Measurements from ENCODE around the gene SPEM3. TPM values are rescaled to one million over a fixed set of nuclear protein-coding genes. Genes with fewer than 3 reads are reported as not detected.

Gene SPEM3
- total and polyA plus RNA-seq, 2 of the 4 experiments (the other 2 are of a cell fraction) = not detected

DNA sequence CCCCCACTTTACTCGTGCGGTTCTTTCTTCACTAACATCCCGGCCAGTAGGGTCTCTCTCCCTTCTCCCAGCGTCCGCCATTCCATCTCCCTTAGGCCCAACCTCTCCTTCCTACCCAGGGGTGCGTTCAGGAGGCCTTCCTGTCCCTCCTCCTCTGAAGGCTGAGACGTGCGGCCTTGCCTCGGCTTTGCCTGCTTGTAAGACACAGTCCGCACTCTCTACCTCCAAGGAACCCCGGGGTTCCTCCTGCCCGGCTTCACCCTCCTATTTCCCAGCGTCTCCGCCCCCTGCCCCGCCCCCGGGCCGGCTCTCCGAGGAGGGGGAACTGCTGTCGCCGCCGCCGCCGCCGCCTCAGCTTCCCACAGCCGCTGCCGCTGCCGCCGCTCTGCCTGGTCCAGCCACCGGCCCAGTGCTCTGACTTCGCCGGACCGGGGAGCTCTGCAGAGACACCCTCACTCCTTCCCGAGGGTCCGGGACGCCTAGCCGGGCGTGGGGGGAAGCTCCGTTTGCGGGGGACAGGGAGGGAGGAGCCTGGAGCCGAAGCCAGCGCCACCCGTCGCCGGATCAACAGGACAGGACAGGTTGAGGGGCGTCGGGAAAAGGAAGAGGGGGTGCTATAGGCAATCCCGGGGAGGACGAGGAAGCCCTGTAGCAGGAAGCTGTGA is 9.4 kb downstream of the SPEM3 start (continued):
- TF ChIP-seq POLR2A (IDR thresholded peaks at IDR 0.05; ENCODE audit: low read depth, low read length) = no peak

DNA sequence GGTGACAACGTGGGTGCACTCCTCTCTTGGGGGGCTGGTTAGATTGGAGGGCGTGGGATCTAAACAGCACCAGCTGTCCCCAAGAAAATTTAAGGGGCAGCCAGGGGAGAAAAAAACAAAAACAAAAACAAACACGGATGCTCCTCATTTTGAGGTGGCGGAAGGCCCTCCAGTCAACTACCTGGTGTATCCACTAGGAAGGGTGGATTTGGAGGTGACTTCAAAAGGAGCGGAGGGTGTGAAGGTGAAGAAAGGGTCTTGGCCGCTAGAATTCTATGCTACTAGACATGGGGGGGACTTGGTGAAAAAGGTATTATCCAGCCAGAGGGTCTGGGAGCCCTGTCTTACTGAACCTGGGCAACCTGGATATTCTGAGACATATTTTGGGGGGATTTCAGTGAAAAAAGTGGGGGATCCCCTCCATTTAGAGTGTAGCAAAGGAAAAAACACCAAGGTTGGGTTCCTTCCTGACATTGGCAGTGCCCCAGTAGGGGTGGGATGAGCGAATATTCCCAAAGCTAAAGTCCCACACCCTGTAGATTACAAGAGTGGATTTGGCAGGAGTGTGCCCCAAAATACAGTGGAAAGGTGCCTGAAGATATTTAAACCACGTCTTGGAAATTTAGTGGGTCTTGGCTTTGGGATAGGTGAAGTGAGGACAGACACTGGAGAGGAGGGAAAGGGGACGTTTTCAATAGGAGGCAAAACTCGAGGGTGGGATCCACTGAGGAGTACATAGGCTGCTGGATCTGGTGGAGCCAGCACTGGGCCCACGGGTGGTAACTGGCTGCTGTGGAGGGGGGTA is 10.2 kb downstream of the SPEM3 start:
- no peak overlapping the region for H3K56ac ChIP-seq (ENCODE audit: extremely low read depth, insufficient read depth, low read length)
- no TSS peak for BruUV-seq (replicated peaks)
- H3K4ac ChIP-seq (ENCODE audit: low read depth, low read length) = no peak overlapping the region
- CTCF ChIA-PET = no interaction called here
- no peak overlapping the region for H3K27ac ChIP-seq (ENCODE audit: insufficient read depth, low read length)
- no peak overlapping the region for H3K18ac ChIP-seq (ENCODE audit: low read depth, low read length)
- peaks cover 0 to 2% of the 10 kb centered on the region in 2 experiments; a peak in 1 of 4 replicates for H3K79me1 ChIP-seq (ENCODE audit: low read depth in 1 of 2, low read length in 2 of 2)
- DNase-seq = no peak
- no peak overlapping the region for H4K5ac ChIP-seq (ENCODE audit: low read depth, low read length)
- WGBS, 2 experiments (ENCODE audit: extremely low coverage in 2 of 2, insufficient read length in 1 of 2) = 44% methylated on average over 3 of the region's 11 CpGs; no CpG with 5 or more reads in 1 of the 2 experiments
- H2AK5ac ChIP-seq (ENCODE audit: low read depth, low read length) = no peak overlapping the region
- peaks cover 3% of the 10 kb centered on the region; the same call in 1 of the 2 replicates for H4K20me1 ChIP-seq (ENCODE audit: insufficient read depth, low read length)
- no peaks in the 10 kb centered on the region for H3K36me3 ChIP-seq (ENCODE audit: control insufficient read depth, insufficient read depth, low read length)
- in situ Hi-C loops (cut with MboI; ENCODE audit: low sequenced_read_pairs) (no loop called here), dilution Hi-C loops (cut with HindIII; ENCODE audit: low sequenced_read_pairs, unreplicated experiment) (no loop called here), intact Hi-C loops (cut with micrococcal nuclease) (loop anchor here (5.0 kb wide), 1 partner anchor 87 kb away; the partner anchor contains the start of gene KCTD11)
- no peak overlapping the region for H2BK120ac ChIP-seq (ENCODE audit: low read depth, low read length)
- no peak overlapping the region; the same call in 1 of the 2 replicates for H3K4me2 ChIP-seq (ENCODE audit: low read depth, low read length)
- POLR2A ChIA-PET (ENCODE audit: unreplicated experiment) = no interaction called here
- no peak overlapping the region; the same call in 1 of the 2 replicates for H4K91ac ChIP-seq (ENCODE audit: insufficient read depth, low read depth, low read length)
- peaks cover 34% of the 10 kb centered on the region for H3K27me3 ChIP-seq (ENCODE audit: control insufficient read depth, insufficient read depth, low read length)
- TF ChIP-seq POLR2A (IDR thresholded peaks at IDR 0.05; ENCODE audit: low read depth, low read length) (no peak), MAFK (IDR thresholded peaks at IDR 0.05; ENCODE audit: low read depth, low read length) (no peak), MAZ (IDR thresholded peaks at IDR 0.05; ENCODE audit: borderline replicate concordance, low read depth, low read length) (no peak), CTCF (conservative IDR thresholded peaks at IDR 0.05; ENCODE audit: low read depth, low read length) (no peak), SMC3 (IDR thresholded peaks at IDR 0.05; ENCODE audit: low read depth, low read length) (no peak), RAD21 (IDR thresholded peaks at IDR 0.05; ENCODE audit: low read length) (no peak), MXI1 (IDR thresholded peaks at IDR 0.05; ENCODE audit: borderline replicate concordance, low read depth, low read length) (no peak), CEBPB (IDR thresholded peaks at IDR 0.05; ENCODE audit: low read depth, low read length) (no peak)
- ATAC-seq (ENCODE audit: low read depth) = no peak
- no peak overlapping the region for H2AK9ac ChIP-seq (replicated peaks; ENCODE audit: low read depth, low read length, poor library complexity)
- H4K8ac ChIP-seq (ENCODE audit: low read depth in 2 of 2, low read length in 2 of 2) = no peak overlapping the region; a peak in 1 of 4 replicates
- no peak overlapping the region for H3K4me3 ChIP-seq (ENCODE audit: insufficient read depth, low read depth, low read length)
- no peak overlapping the region for H3K9ac ChIP-seq (ENCODE audit: low read depth, low read length)
- no peak overlapping the region for H2BK20ac ChIP-seq (ENCODE audit: low read depth, low read length)
- H2AFZ ChIP-seq (replicated peaks; ENCODE audit: low read length, poor library complexity) = no peak overlapping the region
- no peak overlapping the region for H2BK15ac ChIP-seq (ENCODE audit: low read depth, low read length)
- peak overlapping the region; percentile 33; the same call in 1 of the 2 replicates for H3K23ac ChIP-seq (ENCODE audit: low read depth, low read length)
- no peak overlapping the region for H3K14ac ChIP-seq (replicated peaks; ENCODE audit: low read depth, low read length)
- H3K9me1 ChIP-seq (ENCODE audit: insufficient read depth, low read length) = no peaks in the 10 kb centered on the region
- no peaks in the 10 kb centered on the region for H3K9me3 ChIP-seq (ENCODE audit: control insufficient read depth, insufficient read depth, low read length)
- H3K4me1 ChIP-seq (ENCODE audit: control insufficient read depth, insufficient read depth, low read length) = peaks cover 8% of the 10 kb centered on the region
- no peak overlapping the region for H2BK5ac ChIP-seq (ENCODE audit: low read depth, low read length, poor library complexity, severe bottlenecking)
